ENCODE data around the gene SBF2. TPM values are rescaled to one million over a fixed set of nuclear protein-coding genes. Genes with fewer than 3 reads are reported as not detected.

Gene SBF2
- total RNA-seq, 1 donor from 2014 or later: 12.0 TPM

- no peaks in the 10 kb centered on the region for H3K9me3 Mint-ChIP-seq
- no peak overlapping the region for H3K4me3 Mint-ChIP-seq
- no peaks in the 10 kb centered on the region for H3K27me3 Mint-ChIP-seq
- H3K4me1 Mint-ChIP-seq: peaks cover 3% of the 10 kb centered on the region
- DNase-seq (no peak), ATAC-seq (ENCODE audit: low read depth) (no peak)
- no peak overlapping the region for H3K27ac Mint-ChIP-seq
- no peak for TF ChIP-seq CTCF (IDR thresholded peaks at IDR 0.05)
- CTCF ChIA-PET: no interaction called here
- POLR2A ChIA-PET: no interaction called here
- intact Hi-C loops (cut with micrococcal nuclease): no loop called here
- H3K36me3 Mint-ChIP-seq (ENCODE audit: low read depth): peaks cover 23% of the 10 kb centered on the region
Observed at GRCh38 chr11:9774109-9774508, 519.9 kb downstream of the SBF2 start.

GRCh38 chr11:9773524-9773923 lies 520.5 kb downstream of the SBF2 start:
- H3K27me3 Mint-ChIP-seq: no peaks in the 10 kb centered on the region
- no peak overlapping the region for H3K4me3 Mint-ChIP-seq
- ChIA-PET POLR2A (interaction anchor here (0.6 kb wide), 1 partner anchor 53 kb away, joined by 5 read pairs; no protein-coding TSS in a partner anchor), CTCF (no interaction called here)
- no peak overlapping the region for H3K27ac Mint-ChIP-seq
- H3K36me3 Mint-ChIP-seq (ENCODE audit: low read depth): peaks cover 24% of the 10 kb centered on the region
- intact Hi-C loops (cut with micrococcal nuclease): no loop called here
- no peaks in the 10 kb centered on the region for H3K9me3 Mint-ChIP-seq
- peaks cover 3% of the 10 kb centered on the region for H3K4me1 Mint-ChIP-seq
- DNase-seq (no peak), ATAC-seq (ENCODE audit: low read depth) (no peak)
- no peak for TF ChIP-seq CTCF (IDR thresholded peaks at IDR 0.05)

- ChIA-PET CTCF (no interaction called here), POLR2A (no interaction called here)
- Mint-ChIP-seq H3K4me3 (no peak overlapping the region), H3K4me1 (peaks cover 4% of the 10 kb centered on the region), H3K36me3 (ENCODE audit: low read depth) (peaks cover 24% of the 10 kb centered on the region), H3K27me3 (no peaks in the 10 kb centered on the region), H3K9me3 (no peaks in the 10 kb centered on the region), H3K27ac (no peak overlapping the region)
- intact Hi-C loops (cut with micrococcal nuclease): no loop called here
- no peak for DNase-seq
- no peak for TF ChIP-seq CTCF (IDR thresholded peaks at IDR 0.05)
- ATAC-seq (ENCODE audit: low read depth): no peak
Observed at GRCh38 chr11:9772218-9772617, 521.8 kb downstream of the SBF2 start.

GRCh38 chr11:9771071-9771511 lies 522.9 kb downstream of the SBF2 start:
- H3K9me3 Mint-ChIP-seq: no peaks in the 10 kb centered on the region
- H3K27ac Mint-ChIP-seq: no peak overlapping the region
- H3K4me1 Mint-ChIP-seq: peaks cover 9% of the 10 kb centered on the region

GRCh38 chr11:9769621-9770020 lies 524.4 kb downstream of the SBF2 start:
- POLR2A ChIA-PET: interaction anchor here (0.8 kb wide), 1 partner anchor 10 kb away, joined by 3 read pairs; no protein-coding TSS in a partner anchor

More at GRCh38 chr11:9771071-9771511, 522.9 kb downstream of the SBF2 start:
- no peak overlapping the region for H3K4me3 Mint-ChIP-seq
- H3K36me3 Mint-ChIP-seq (ENCODE audit: low read depth): peaks cover 30% of the 10 kb centered on the region
- TF ChIP-seq CTCF (IDR thresholded peaks at IDR 0.05): no peak
- ChIA-PET POLR2A (no interaction called here), CTCF (no interaction called here)
- ATAC-seq (ENCODE audit: low read depth) (no peak), DNase-seq (no peak)
- intact Hi-C loops (cut with micrococcal nuclease): no loop called here
- no peaks in the 10 kb centered on the region for H3K27me3 Mint-ChIP-seq

More at GRCh38 chr11:9769621-9770020, 524.4 kb downstream of the SBF2 start:
- Mint-ChIP-seq H3K9me3 (no peaks in the 10 kb centered on the region), H3K36me3 (ENCODE audit: low read depth) (peaks cover 30% of the 10 kb centered on the region), H3K27ac (no peak overlapping the region), H3K4me3 (no peak overlapping the region), H3K27me3 (no peaks in the 10 kb centered on the region), H3K4me1 (peaks cover 21% of the 10 kb centered on the region)
- CTCF ChIA-PET: no interaction called here
- intact Hi-C loops (cut with micrococcal nuclease): no loop called here
- ATAC-seq (ENCODE audit: low read depth): no peak
- no peak for DNase-seq
- no peak for TF ChIP-seq CTCF (IDR thresholded peaks at IDR 0.05)
